ENCODE results near the gene EPDR1. TPM values are rescaled to one million over a fixed set of nuclear protein-coding genes. Genes with fewer than 3 reads are reported as not detected.
A peak's percentile ranks its signal among the peaks of the same experiment; 100 is the strongest.

EPDR1 gene
- total and polyA plus RNA-seq, 12 donors: 7.8 to 75.0 (median 56.3) TPM

- Histone ChIP-seq H3K4me1 (peaks cover 0 to 6% (median 0%) of the 10 kb centered on the region in 9 donors), H3K27me3 (no peaks in the 10 kb centered on the region), H3K4me3 (no peak overlapping the region), H3K27ac (no peak overlapping the region), H3K9me3 (peaks cover 0 to 11% (median 0%) of the 10 kb centered on the region in 11 donors), H3K36me3 (no peaks in the 10 kb centered on the region)
- intact Hi-C loops (cut with DNase I): loop anchor here in 1 of 10 donors (10.0 kb wide), 1 partner anchor 64 kb away; the partner anchor contains the start of gene EPDR1
- TF ChIP-seq CTCF (IDR thresholded peaks at IDR 0.05): no peak
- DNase-seq (no peak), ATAC-seq (no peak)
- 84 to 89% methylated on average over 7 of the region's 7 CpGs for WGBS, 2 donors
Observed at GRCh38 chr7:37988721-37989650, 68.5 kb downstream of the EPDR1 start.

- Histone ChIP-seq H3K4me3 (no peak overlapping the region), H3K4me1 (peaks cover 0 to 6% (median 0%) of the 10 kb centered on the region in 9 donors), H3K36me3 (no peaks in the 10 kb centered on the region), H3K27me3 (no peaks in the 10 kb centered on the region), H3K27ac (no peak overlapping the region), H3K9me3 (peaks cover 0 to 15% (median 0%) of the 10 kb centered on the region in 11 donors)
- intact Hi-C loops (cut with DNase I): no loop called here
- ATAC-seq: no peak
- TF ChIP-seq CTCF (IDR thresholded peaks at IDR 0.05): no peak
- 71 to 74% methylated on average over 3 of the region's 3 CpGs for WGBS, 2 donors
- no peak for DNase-seq
Observed at GRCh38 chr7:37990337-37990736, 69.9 kb downstream of the EPDR1 start.

- no peaks in the 10 kb centered on the region for H3K27me3 ChIP-seq
- ATAC-seq: no peak
- H3K27ac ChIP-seq: no peak overlapping the region
- WGBS, 2 donors: 78 to 80% methylated on average over 2 of the region's 2 CpGs
- no peaks in the 10 kb centered on the region for H3K4me1 ChIP-seq
- TF ChIP-seq CTCF (IDR thresholded peaks at IDR 0.05): no peak
- peaks cover 0 to 27% (median 0%) of the 10 kb centered on the region in 11 donors for H3K9me3 ChIP-seq
- H3K4me3 ChIP-seq: no peak overlapping the region
- DNase-seq: no peak
- H3K36me3 ChIP-seq: no peaks in the 10 kb centered on the region
- intact Hi-C loops (cut with DNase I): no loop called here
Observed at GRCh38 chr7:37993060-37993501, 72.6 kb downstream of the EPDR1 start.

GRCh38 chr7:37999673-38000072 is 79.2 kb downstream of the EPDR1 start:
- 55 to 61% methylated on average over 3 of the region's 3 CpGs for WGBS, 2 donors
- no peak for TF ChIP-seq CTCF (IDR thresholded peaks at IDR 0.05)
- ATAC-seq: peak in 2 of 8 donors; percentile 4 to 78
- peaks cover 0 to 15% (median 10%) of the 10 kb centered on the region in 9 donors for H3K4me1 ChIP-seq
- no peaks in the 10 kb centered on the region for H3K36me3 ChIP-seq
- H3K9me3 ChIP-seq: peaks cover 0 to 13% (median 0%) of the 10 kb centered on the region in 11 donors
- no peak for DNase-seq
- intact Hi-C loops (cut with DNase I): no loop called here
- no peak overlapping the region for H3K4me3 ChIP-seq
- H3K27me3 ChIP-seq: no peaks in the 10 kb centered on the region
- peak overlapping the region in 1 of 10 donors; percentile 29 for H3K27ac ChIP-seq

Data from heart right ventricle (tissue), 16 donors.